Keratinocyte (primary cell): ENCODE data around the gene TSHZ2.

Experiments used
- CTCF ChIP-seq, 3 experiments: IDR thresholded peaks in 1 of 3; conservative IDR thresholded peaks in 1 of 3; optimal IDR thresholded peaks in 1 of 3; 2 replicates in 2 of 3; 3 replicates in 1 of 3; pipeline versions ENCODE3 to v1.5.1; 2011; ENCODE audit warnings: low read length in 3 of 3, mild to moderate bottlenecking in 3 of 3, moderate library complexity in 2 of 3, control low read depth in 1 of 3, inconsistent platforms in 1 of 3; ENCODE audit not compliant: insufficient read depth in 2 of 3; ENCODE audit errors: extremely low read depth in 1 of 3
- EZH2 ChIP-seq: IDR thresholded peaks from one replicate; pipeline ENCODE4 v1.6.1; 2012; ENCODE audit warnings: inconsistent platforms, mild to moderate bottlenecking, low read length, moderate library complexity

DNA sequence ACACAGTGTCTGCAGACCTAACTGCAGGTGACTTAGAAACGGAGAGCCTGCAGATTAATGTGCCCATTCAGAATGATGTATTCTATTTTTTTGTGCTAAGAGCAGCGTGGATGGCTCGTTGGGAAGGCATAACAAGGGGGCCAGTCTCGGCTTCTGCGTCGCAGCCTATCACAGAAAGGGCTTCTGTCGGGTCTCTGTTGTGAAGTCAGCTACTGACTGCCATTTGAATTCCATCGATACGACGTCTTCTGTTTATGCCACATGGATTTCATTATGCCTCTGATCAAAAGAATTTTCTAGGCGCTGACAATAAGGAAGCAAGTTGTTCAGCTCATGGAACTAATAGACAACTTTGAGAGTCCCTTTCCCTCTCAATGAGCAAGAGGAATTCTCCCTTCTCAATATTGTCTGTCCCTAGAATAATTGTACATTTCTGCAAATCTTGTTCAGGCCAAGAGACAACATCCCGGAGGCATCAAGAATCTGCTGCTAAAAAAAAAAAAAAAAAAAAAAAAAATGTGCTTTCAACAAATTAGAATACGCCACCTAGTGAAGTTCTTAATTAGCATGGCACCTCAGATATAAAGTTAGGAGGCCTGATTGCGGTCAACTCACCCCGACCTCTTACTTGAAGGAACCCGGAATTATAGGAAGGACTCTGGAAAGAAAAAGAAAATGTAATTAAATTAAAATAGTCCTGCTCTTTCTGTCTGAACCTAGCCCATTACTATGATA, 223.9 kb downstream of the TSHZ2 start:
- TF ChIP-seq CTCF (optimal IDR thresholded peaks at IDR 0.05 in 1 of 3, IDR thresholded peaks at IDR 0.05 in 1 of 3, conservative IDR thresholded peaks at IDR 0.05 in 1 of 3; ENCODE audit: extremely low read depth in 1 of 3, insufficient read depth in 2 of 3, low read length in 3 of 3): no peak
- TF ChIP-seq EZH2: no peak
